ENCODE measurements around the gene SLIT3.

- no peak for TF ChIP-seq CTCF (conservative IDR thresholded peaks at IDR 0.05; ENCODE audit: low read depth in 2 of 2)
- TF ChIP-seq EZH2 (IDR thresholded peaks at IDR 0.05; ENCODE audit: low read depth, unreplicated experiment), result no peak
- no peak for TF ChIP-seq EZH2phosphoT487 (IDR thresholded peaks at IDR 0.05; ENCODE audit: unreplicated experiment)
- TF ChIP-seq JUNB (IDR thresholded peaks at IDR 0.05; ENCODE audit: unreplicated experiment), result no peak
- TF ChIP-seq POLR2AphosphoS5 (IDR thresholded peaks at IDR 0.05; ENCODE audit: low read depth), result no peak
- no peak for TF ChIP-seq ZNF331 (CRISPR knock-in tag; IDR thresholded peaks at IDR 0.05; ENCODE audit: low read depth)
- TF ChIP-seq REST (IDR thresholded peaks at IDR 0.05; ENCODE audit: unreplicated experiment), result no peak
- no peak for TF ChIP-seq CREB1 (CRISPR knock-in tag; IDR thresholded peaks at IDR 0.05; ENCODE audit: low read depth)
Measured at GRCh38 chr5:168672888-168673287, 628.1 kb downstream of the SLIT3 start.

Measured in GM23338 (cell line).